NCI-H1417 (cell line): ENCODE results near the gene LRRTM2.
A peak's percentile ranks its signal among the peaks of the same experiment; 100 is the strongest.
"Not testable (repeated sequence)": the region's sequence is repeated elsewhere in the genome, so short reads cannot be mapped to it uniquely, and the experiment has no call there.

Source experiments
- DNase-seq, 3 experiments: peaks; one replicate each; lab custom pipeline; 2025; lab: John Stamatoyannopoulos, UW

Gene LRRTM2

GRCh38 chr5:138837160-138837559 is 38.0 kb downstream of the LRRTM2 start:
- DNase-seq, result no peak

- not testable (repeated sequence) for DNase-seq
Measured at GRCh38 chr5:138834853-138835252, 40.3 kb downstream of the LRRTM2 start.

- DNase-seq, result peak in 1 of 3 experiments; percentile 14
Measured at GRCh38 chr5:138833726-138834480, 41.2 kb downstream of the LRRTM2 start.

- DNase-seq, result peak in 1 of 3 experiments; percentile 9
Measured at GRCh38 chr5:138833080-138833479, 42.1 kb downstream of the LRRTM2 start.

- no peak for DNase-seq
Measured at GRCh38 chr5:138832218-138832617, 42.9 kb downstream of the LRRTM2 start.

DNA sequence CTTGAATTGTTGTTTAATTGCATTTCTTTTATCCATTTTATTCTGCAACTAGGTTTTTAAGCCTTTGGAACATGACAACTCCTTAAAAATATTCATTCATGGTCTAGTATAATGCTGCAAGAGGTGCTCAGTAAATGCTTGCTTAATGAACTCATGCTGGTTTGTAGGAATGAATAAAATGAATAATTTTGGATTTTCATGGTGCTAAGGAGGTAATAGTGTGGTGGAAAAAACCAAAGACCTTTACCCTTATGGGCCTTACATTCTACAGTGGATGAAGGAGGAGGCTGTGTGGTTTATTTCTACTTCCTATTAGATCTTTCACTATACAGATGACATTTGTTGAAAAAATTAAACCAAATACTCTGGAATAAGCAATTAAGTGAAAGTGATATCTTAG is 43.4 kb downstream of the LRRTM2 start:
- DNase-seq, result no peak

- no peak for DNase-seq
Measured at GRCh38 chr5:138829341-138829740, 45.8 kb downstream of the LRRTM2 start.

DNA sequence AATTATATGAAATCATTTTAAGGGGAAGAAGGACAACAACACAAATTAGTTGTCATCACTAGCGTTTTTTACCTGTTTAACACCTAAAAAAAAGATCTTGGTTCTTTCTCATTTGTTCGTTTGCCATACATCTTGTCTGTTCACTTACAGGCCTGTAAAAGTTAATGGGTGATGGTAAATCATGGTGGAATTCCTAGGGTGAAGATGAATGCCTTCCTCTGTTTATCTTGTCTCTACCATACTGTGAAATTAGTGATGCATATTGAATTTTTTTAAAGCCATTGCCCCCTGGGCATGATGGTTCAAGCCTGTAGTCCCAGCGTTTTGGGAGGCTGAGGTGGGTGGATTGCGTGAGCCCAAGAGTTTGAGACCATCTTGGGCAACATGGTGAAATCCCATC is 46.6 kb downstream of the LRRTM2 start:
- no peak for DNase-seq

GRCh38 chr5:138824924-138825863 is 49.9 kb downstream of the LRRTM2 start:
- DNase-seq, result peak in 2 of 3 experiments; percentile 2 to 19

GRCh38 chr5:138824516-138824915 is 50.6 kb downstream of the LRRTM2 start:
- no peak for DNase-seq

DNA sequence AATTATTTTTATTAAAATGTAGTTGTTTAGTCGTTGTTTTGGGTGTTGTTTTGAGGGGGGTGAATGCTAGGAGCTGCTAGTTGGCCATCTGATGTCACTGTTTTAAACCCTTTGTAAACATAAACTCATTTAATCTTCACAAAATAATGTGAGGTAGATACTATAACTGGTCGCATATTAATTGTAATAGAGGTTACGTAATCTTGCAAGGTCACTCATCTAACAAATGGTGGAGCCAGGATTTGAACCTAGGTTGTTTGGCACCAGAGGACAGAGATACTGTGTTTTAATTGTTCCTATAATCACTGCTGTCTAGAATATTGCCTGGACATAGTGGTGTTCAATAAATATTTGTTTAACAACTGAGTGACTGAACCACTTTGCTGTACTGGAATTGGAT is 54.4 kb downstream of the LRRTM2 start:
- DNase-seq, result no peak

- DNase-seq, result no peak
Measured at GRCh38 chr5:138819081-138819480, 56.1 kb downstream of the LRRTM2 start.
